ENCODE results near the gene IGSF23. TPM values are rescaled to one million over a fixed set of nuclear protein-coding genes. Genes with fewer than 3 reads are reported as not detected.

Gene IGSF23
- total and polyA plus RNA-seq, 7 donors, result not detected

DNA sequence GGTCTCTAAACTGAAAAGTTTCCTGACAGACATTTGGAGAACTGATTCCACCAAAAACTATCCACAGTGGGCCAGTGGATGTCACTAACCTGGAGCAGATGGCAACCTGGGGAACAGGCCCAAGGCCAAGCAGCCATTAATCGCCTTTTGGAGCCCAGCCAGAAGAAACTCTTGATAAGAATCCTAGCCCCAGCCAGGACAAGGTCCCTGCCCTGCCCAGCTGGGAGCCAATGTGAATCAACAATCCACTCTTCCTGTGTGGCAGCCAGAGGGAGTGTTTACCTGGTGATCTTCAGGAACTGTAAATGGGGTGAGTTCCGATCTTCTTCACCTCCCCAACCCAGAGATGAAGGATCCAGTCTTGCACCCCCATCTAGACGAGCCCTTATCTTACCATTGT, 14.5 kb upstream of the IGSF23 start:
- WGBS, 2 donors, result 12 to 71% methylated on average over 3 of the region's 3 CpGs
- DNase-seq, result no peak
- TF ChIP-seq POLR2A (IDR thresholded peaks at IDR 0.05) (no peak), EP300 (IDR thresholded peaks at IDR 0.05) (no peak), POLR2AphosphoS5 (IDR thresholded peaks at IDR 0.05) (no peak)
- TF ChIP-seq, protein P1, sequence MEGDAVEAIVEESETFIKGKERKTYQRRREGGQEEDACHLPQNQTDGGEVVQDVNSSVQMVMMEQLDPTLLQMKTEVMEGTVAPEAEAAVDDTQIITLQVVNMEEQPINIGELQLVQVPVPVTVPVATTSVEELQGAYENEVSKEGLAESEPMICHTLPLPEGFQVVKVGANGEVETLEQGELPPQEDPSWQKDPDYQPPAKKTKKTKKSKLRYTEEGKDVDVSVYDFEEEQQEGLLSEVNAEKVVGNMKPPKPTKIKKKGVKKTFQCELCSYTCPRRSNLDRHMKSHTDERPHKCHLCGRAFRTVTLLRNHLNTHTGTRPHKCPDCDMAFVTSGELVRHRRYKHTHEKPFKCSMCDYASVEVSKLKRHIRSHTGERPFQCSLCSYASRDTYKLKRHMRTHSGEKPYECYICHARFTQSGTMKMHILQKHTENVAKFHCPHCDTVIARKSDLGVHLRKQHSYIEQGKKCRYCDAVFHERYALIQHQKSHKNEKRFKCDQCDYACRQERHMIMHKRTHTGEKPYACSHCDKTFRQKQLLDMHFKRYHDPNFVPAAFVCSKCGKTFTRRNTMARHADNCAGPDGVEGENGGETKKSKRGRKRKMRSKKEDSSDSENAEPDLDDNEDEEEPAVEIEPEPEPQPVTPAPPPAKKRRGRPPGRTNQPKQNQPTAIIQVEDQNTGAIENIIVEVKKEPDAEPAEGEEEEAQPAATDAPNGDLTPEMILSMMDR (IDR thresholded peaks at IDR 0.05), result no peak
- Histone ChIP-seq H3K36me3 (no peaks in the 10 kb centered on the region), H3K27me3 (peaks cover 0 to 16% (median 0%) of the 10 kb centered on the region in 3 donors), H3K4me3 (no peak overlapping the region), H3K27ac (no peak overlapping the region), H3K4me1 (no peaks in the 10 kb centered on the region), H3K9me3 (no peaks in the 10 kb centered on the region)
- intact Hi-C loops (cut with DNase I), result no loop called here

GRCh38 chr19:44600466-44600865, 12.9 kb upstream of the IGSF23 start:
- H3K27me3 ChIP-seq, result peaks cover 0 to 14% (median 0%) of the 10 kb centered on the region in 3 donors
- intact Hi-C loops (cut with DNase I), result no loop called here
- no peaks in the 10 kb centered on the region for H3K36me3 ChIP-seq
- H3K4me3 ChIP-seq, result no peak overlapping the region
- 79 to 89% methylated on average over 4 of the region's 4 CpGs for WGBS, 2 donors
- no peaks in the 10 kb centered on the region for H3K4me1 ChIP-seq
- DNase-seq, result no peak
- TF ChIP-seq POLR2A (IDR thresholded peaks at IDR 0.05) (no peak), EP300 (IDR thresholded peaks at IDR 0.05) (no peak), POLR2AphosphoS5 (IDR thresholded peaks at IDR 0.05) (no peak)
- TF ChIP-seq, protein P1 (IDR thresholded peaks at IDR 0.05), result no peak
- H3K9me3 ChIP-seq, result no peaks in the 10 kb centered on the region
- H3K27ac ChIP-seq, result no peak overlapping the region

- 19 to 71% methylated on average over 6 of the region's 6 CpGs for WGBS, 2 donors
- no peak overlapping the region for H3K27ac ChIP-seq
- no peaks in the 10 kb centered on the region for H3K4me1 ChIP-seq
- TF ChIP-seq, protein P1 (IDR thresholded peaks at IDR 0.05), result no peak
- TF ChIP-seq POLR2A (IDR thresholded peaks at IDR 0.05) (no peak), POLR2AphosphoS5 (IDR thresholded peaks at IDR 0.05) (no peak), EP300 (IDR thresholded peaks at IDR 0.05) (no peak)
- peaks cover 0 to 11% (median 0%) of the 10 kb centered on the region in 3 donors for H3K27me3 ChIP-seq
- no peaks in the 10 kb centered on the region for H3K36me3 ChIP-seq
- no peaks in the 10 kb centered on the region for H3K9me3 ChIP-seq
- no peak for DNase-seq
- intact Hi-C loops (cut with DNase I), result no loop called here
- no peak overlapping the region for H3K4me3 ChIP-seq
Measured at GRCh38 chr19:44602081-44602480, 11.3 kb upstream of the IGSF23 start.

DNA sequence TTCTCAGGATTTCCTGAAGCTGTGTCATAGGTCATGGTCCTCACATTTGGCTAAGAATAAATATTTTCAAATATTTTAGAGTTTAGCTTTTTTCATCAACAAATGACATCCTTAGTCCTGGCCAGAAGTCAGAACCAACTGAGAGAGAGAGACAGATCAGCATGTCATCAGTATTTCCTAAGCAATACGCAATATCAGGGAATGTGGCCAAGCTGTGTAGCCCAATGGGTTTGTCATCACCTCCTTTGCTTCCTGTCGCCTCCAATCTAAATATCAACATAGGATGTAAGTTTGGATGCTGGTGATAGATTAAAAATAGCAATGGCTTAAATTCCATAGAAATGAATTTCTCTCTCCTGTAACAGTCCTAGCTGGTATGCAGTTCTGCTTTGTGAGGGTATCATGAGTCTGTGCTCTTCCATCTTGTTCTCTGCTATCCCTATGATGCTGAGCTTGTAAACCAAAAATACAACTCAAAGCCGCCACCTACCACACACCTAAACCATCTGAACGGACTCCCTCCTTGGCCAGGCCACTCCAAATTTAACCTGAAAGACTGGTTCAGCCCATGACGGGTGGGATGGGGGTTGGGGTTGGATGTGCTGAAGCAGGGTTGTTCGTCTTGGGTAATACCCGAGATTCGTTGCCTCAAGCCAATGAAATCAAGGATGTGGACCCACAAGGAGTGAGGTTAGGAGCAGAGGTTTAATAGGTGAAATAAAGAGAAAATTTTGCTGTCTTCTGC, 10.0 kb upstream of the IGSF23 start:
- WGBS, 2 donors, result 78 to 82% methylated on average over 8 of the region's 8 CpGs
- no peak overlapping the region for H3K4me3 ChIP-seq
- DNase-seq, result no peak
- H3K9me3 ChIP-seq, result no peaks in the 10 kb centered on the region
- H3K27ac ChIP-seq, result no peak overlapping the region
- TF ChIP-seq EP300 (IDR thresholded peaks at IDR 0.05) (no peak), POLR2A (IDR thresholded peaks at IDR 0.05) (no peak), POLR2AphosphoS5 (IDR thresholded peaks at IDR 0.05) (no peak)
- TF ChIP-seq, protein P1 (IDR thresholded peaks at IDR 0.05), result no peak
- no peaks in the 10 kb centered on the region for H3K36me3 ChIP-seq
- H3K27me3 ChIP-seq, result peaks cover 0 to 11% (median 0%) of the 10 kb centered on the region in 3 donors
- no peaks in the 10 kb centered on the region for H3K4me1 ChIP-seq
- intact Hi-C loops (cut with DNase I), result no loop called here

All from sigmoid colon (tissue), 7 donors.